PFSK-1 (cell line): ENCODE data around the gene SRSF6. TPM values are rescaled to one million over a fixed set of nuclear protein-coding genes. Genes with fewer than 3 reads are reported as not detected.

Experiments
- FOXP2 ChIP-seq: optimal IDR thresholded peaks from 2 replicates; pipeline ENCODE3; 2011; ENCODE audit warnings: borderline replicate concordance, control low read depth, inconsistent platforms; ENCODE audit not compliant: insufficient read depth; ENCODE audit errors: extremely low read length, extremely low read depth
- POLR2AphosphoS5 ChIP-seq: IDR thresholded peaks from 2 replicates; pipeline ENCODE4 v1.6.1; 2012; ENCODE audit warnings: low read depth, mild to moderate bottlenecking, control low read depth, low read length, moderate library complexity
- SIN3A ChIP-seq: IDR thresholded peaks from 2 replicates; pipeline ENCODE4 v1.6.1; 2012; ENCODE audit warnings: mild to moderate bottlenecking, low read length, moderate library complexity, borderline replicate concordance; ENCODE audit not compliant: insufficient read depth
- TAF1 ChIP-seq: IDR thresholded peaks from 2 replicates; pipeline ENCODE4 v1.6.1; 2012; ENCODE audit warnings: low read length, control low read depth, borderline replicate concordance; ENCODE audit not compliant: insufficient read depth
- polyA plus RNA-seq: library from polyadenylated mRNA; unstranded; fragments of >200 nt; gene quantifications from one replicate; pipeline ENCODE4 v1.2.1, GENCODE V29; 2012; ENCODE audit warnings: low read depth, missing spikeins; ENCODE audit not compliant: insufficient read length
- TF ChIP-seq, protein P1 (sequence below), 2 experiments: IDR thresholded peaks; 2 replicates each; pipeline versions ENCODE4 v1.6.1 to v1.8.0; 2011 to 2012; ENCODE audit warnings: low read depth in 2 of 2, low read length in 2 of 2, control low read depth in 1 of 2, inconsistent platforms in 1 of 2, mild to moderate bottlenecking in 1 of 2, moderate library complexity in 1 of 2; ENCODE audit not compliant: insufficient read depth in 1 of 2

SRSF6 gene
- 57.7 TPM for polyA plus RNA-seq

DNA sequence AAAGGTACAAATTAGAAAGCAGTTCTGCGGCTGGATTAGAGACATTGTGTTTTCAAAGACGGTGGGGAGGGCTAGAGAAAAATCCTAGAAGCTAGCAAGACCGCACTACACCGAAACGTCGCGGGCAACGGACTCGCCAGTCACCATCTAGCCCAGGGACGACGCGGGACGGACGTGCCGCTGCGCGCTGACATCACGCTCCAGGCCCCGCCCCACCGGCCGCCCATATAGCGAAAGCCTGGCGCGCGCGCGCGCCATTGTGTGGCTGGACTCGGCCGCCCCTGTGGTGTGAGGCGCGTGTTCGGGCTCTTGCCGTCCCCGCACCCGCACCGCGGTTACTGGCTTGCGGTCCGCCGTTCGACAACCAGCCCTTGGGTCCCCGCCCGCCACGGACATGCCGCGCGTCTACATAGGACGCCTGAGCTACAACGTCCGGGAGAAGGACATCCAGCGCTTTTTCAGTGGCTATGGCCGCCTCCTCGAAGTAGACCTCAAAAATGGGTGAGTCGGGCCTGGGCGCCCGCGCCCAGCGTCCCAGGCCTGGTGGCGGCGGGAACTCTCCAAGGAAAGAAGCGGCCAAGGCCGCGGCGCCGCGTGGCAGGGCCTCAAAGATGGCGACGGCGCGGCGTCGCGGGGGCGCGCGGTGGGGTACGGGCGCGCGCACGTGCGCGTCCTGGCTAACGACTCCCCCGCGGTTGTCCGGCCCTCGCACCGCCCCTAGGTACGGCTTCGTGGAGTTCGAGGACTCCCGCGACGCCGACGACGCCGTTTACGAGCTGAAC, at the start of gene SRSF6:
Gene SRSF6, plus strand, starts transcription at position 257 of the 782 bp plus-strand sequence. Its CDS starts 138 bp downstream, at position 395.
- TF ChIP-seq TAF1 (peak; percentile 77), SIN3A (no peak), POLR2AphosphoS5 (peak; percentile 99), FOXP2 (peak; percentile 56)
- TF ChIP-seq, protein P1, sequence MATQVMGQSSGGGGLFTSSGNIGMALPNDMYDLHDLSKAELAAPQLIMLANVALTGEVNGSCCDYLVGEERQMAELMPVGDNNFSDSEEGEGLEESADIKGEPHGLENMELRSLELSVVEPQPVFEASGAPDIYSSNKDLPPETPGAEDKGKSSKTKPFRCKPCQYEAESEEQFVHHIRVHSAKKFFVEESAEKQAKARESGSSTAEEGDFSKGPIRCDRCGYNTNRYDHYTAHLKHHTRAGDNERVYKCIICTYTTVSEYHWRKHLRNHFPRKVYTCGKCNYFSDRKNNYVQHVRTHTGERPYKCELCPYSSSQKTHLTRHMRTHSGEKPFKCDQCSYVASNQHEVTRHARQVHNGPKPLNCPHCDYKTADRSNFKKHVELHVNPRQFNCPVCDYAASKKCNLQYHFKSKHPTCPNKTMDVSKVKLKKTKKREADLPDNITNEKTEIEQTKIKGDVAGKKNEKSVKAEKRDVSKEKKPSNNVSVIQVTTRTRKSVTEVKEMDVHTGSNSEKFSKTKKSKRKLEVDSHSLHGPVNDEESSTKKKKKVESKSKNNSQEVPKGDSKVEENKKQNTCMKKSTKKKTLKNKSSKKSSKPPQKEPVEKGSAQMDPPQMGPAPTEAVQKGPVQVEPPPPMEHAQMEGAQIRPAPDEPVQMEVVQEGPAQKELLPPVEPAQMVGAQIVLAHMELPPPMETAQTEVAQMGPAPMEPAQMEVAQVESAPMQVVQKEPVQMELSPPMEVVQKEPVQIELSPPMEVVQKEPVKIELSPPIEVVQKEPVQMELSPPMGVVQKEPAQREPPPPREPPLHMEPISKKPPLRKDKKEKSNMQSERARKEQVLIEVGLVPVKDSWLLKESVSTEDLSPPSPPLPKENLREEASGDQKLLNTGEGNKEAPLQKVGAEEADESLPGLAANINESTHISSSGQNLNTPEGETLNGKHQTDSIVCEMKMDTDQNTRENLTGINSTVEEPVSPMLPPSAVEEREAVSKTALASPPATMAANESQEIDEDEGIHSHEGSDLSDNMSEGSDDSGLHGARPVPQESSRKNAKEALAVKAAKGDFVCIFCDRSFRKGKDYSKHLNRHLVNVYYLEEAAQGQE (IDR thresholded peaks at IDR 0.05; ENCODE audit: insufficient read depth in 1 of 2, low read depth in 2 of 2, low read length in 2 of 2), result 0 out of 4 replicates have a peak, but pooled peaks have one; percentile 26 to 45

DNA sequence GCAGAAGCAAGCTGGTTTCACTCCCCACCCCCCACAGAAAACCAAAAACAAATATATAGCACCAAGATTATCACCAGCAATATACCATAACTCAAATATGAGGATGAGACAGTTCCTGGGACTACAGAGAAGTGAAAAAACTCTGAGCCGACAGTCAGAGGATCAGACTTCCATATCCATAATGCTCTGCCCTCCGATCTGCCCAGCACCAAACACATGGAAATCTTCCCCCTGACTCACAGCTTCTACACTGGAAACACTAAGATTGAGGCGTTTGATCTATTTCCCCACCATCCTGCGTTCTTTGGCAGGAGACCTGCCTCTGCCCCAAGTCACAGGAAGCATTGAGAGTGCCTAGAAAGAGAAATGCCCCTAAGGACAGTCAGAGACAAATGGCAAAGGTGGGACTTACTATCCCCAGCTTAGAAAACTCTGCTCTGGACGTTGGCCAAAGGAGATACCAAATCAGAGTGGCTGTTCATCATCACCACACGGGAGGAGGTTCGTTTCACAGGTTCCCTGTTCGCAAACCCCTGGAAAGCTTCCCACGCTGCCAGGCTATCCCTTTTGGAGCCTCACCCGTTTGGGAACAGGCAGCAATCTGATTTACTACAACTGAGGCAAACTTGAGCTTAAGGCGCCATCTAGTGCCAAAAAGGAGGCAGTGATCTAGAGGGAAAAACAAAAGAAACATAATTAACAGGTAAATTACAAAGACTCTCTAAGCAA, 48.7 kb upstream of the SRSF6 start:
- TF ChIP-seq, protein P1 (IDR thresholded peaks at IDR 0.05; ENCODE audit: insufficient read depth in 1 of 2, low read depth in 2 of 2, low read length in 2 of 2), result no peak
- TF ChIP-seq POLR2AphosphoS5 (no peak), SIN3A (no peak), TAF1 (no peak), FOXP2 (no peak)

DNA sequence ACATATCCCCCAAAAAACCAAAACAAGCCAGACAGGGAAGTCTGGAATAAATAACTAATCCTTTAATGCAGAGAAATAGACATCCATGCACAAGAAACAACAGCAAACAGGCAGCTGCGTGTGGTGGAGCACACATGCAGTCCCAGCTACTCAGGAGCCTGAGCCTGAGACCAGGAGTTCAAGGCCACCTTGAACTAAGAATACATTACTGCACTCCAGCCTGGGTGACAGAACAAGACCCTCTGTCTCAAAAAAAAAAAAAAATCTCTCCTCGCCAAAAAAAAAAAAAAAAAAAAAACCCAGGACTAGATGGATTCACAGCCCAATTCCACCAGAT, 48.2 kb upstream of the SRSF6 start:
- TF ChIP-seq, protein P1 (IDR thresholded peaks at IDR 0.05; ENCODE audit: insufficient read depth in 1 of 2, low read depth in 2 of 2, low read length in 2 of 2), result no peak
- TF ChIP-seq POLR2AphosphoS5 (no peak), FOXP2 (no peak), SIN3A (no peak), TAF1 (no peak)

DNA sequence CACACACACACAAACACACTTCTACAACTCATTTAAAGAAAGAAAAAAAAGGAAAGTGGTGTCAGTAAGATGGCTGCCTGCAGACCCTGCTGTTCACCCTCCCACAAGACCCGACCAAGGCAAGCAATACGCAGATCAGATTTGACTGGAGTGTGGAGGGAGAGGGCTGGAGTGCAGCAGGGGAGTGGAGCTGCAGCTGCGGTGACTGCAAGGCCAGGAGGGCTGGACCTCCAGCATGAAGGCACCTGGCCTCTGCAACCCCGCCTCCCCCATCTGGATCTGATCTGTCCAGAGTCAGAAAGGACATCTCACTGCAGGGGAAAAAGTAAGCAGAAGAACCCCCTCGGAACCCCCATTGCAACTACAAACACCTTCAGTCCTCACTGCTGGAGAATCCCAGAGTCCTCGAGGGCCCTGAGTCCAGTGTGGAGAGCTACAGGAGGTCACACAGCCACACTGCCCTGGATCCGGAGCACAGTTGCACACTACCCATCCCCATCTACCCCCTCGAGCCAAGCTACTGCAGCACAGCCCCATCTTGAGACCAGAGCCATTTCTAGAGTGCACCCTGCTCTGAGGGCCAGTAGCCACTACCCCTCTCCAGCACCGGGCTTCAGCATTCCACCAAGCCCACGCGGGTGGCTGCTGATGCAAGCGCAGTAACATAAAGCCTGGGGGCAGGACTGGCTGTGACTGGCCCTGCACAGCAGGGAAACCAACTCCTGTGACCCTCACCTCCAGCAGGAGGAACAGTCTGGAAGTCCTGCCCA, 41.9 kb upstream of the SRSF6 start:
- TF ChIP-seq, protein P1 (IDR thresholded peaks at IDR 0.05; ENCODE audit: insufficient read depth in 1 of 2, low read depth in 2 of 2, low read length in 2 of 2), result no peak
- TF ChIP-seq SIN3A, result no peak
- no peak for TF ChIP-seq POLR2AphosphoS5
- TF ChIP-seq TAF1, result no peak
- no peak for TF ChIP-seq FOXP2
